Measurements from ENCODE around the gene PTPRA. TPM values are rescaled to one million over a fixed set of nuclear protein-coding genes. Genes with fewer than 3 reads are reported as not detected.

The PTPRA gene
- total and polyA plus RNA-seq, 12 donors, result 8.9 to 37.3 (median 28.5) TPM

GRCh38 chr20:2889209-2889608 is 15.9 kb downstream of the PTPRA start:
- Histone ChIP-seq H3K36me3 (no peaks in the 10 kb centered on the region), H3K27me3 (no peaks in the 10 kb centered on the region), H3K9me3 (peaks cover 0 to 2% (median 0%) of the 10 kb centered on the region in 11 donors), H3K4me3 (no peak overlapping the region), H3K27ac (no peak overlapping the region), H3K4me1 (peaks cover 0 to 42% (median 17%) of the 10 kb centered on the region in 9 donors)
- TF ChIP-seq CTCF (IDR thresholded peaks at IDR 0.05), result no peak
- DNase-seq (no peak), ATAC-seq (no peak)
- intact Hi-C loops (cut with DNase I), result no loop called here
- 46 to 99% methylated on average over 1 of the region's 1 CpG for WGBS, 2 donors

GRCh38 chr20:2889797-2890196 is 16.5 kb downstream of the PTPRA start:
- no peak for ATAC-seq
- TF ChIP-seq CTCF (IDR thresholded peaks at IDR 0.05), result no peak
- DNase-seq, result no peak
- H3K4me3 ChIP-seq, result no peak overlapping the region
- no peak overlapping the region for H3K27ac ChIP-seq
- H3K9me3 ChIP-seq, result peaks cover 0 to 8% (median 0%) of the 10 kb centered on the region in 11 donors
- H3K36me3 ChIP-seq, result no peaks in the 10 kb centered on the region
- intact Hi-C loops (cut with DNase I), result no loop called here
- H3K27me3 ChIP-seq, result no peaks in the 10 kb centered on the region
- 96 to 97% methylated on average over 3 of the region's 3 CpGs for WGBS, 2 donors
- peaks cover 0 to 36% (median 17%) of the 10 kb centered on the region in 9 donors for H3K4me1 ChIP-seq

DNA sequence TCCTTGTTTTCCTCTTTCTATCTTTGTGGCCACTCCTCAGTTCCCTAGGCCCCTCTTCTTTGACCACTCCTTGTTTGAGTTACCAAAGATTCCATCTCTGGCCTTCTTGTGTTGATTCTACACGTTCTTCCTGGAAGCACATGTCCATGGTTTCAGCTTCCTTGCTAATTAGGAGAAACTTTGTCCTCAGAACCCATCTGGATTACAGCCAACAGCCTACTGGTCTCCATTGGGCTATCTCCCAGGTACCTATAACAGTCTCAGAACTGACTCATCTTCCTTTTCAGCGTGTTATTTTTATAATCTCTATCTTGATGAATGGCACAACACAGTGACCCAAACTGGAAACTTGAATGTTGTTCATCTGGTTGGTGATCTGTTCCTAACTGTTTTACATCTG is 17.5 kb downstream of the PTPRA start:
- no peak for DNase-seq
- intact Hi-C loops (cut with DNase I), result no loop called here
- peak in 1 of 8 donors; percentile 22 for ATAC-seq
- Histone ChIP-seq H3K9me3 (peaks cover 0 to 17% (median 7%) of the 10 kb centered on the region in 11 donors), H3K4me3 (no peak overlapping the region), H3K36me3 (peaks cover 0 to 5% (median 0%) of the 10 kb centered on the region in 9 donors), H3K27ac (no peak overlapping the region), H3K27me3 (no peaks in the 10 kb centered on the region), H3K4me1 (peaks cover 0 to 33% (median 17%) of the 10 kb centered on the region in 9 donors)
- 42 to 59% methylated on average over 2 of the region's 2 CpGs for WGBS, 2 donors
- no peak for TF ChIP-seq CTCF (IDR thresholded peaks at IDR 0.05)

DNA sequence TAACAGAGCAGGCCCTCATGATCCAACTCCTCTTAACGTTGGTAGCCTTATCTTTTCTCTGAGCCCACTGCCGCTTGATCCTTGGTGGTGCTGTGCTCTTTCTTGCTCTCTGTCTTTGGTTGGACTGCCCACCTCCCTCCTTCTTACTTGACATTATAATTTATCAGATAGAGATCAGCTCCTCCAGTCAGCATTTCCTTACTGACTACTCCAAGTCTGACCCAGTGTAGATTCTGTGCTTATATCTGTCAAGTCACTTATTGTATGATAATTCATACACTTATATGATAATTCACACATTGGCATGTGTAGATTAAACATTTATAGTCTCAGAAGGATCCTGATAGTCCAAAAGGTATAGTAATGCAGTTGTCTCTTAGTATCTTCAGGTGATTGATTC is 18.1 kb downstream of the PTPRA start:
- no peak for DNase-seq
- WGBS, 2 donors, result 69 to 71% methylated on average over 2 of the region's 2 CpGs
- intact Hi-C loops (cut with DNase I), result no loop called here

More for the DNA sequence above, 18.1 kb downstream of the PTPRA start:
- Histone ChIP-seq H3K36me3 (peaks cover 0 to 5% (median 0%) of the 10 kb centered on the region in 9 donors), H3K27me3 (no peaks in the 10 kb centered on the region), H3K27ac (no peak overlapping the region), H3K4me3 (no peak overlapping the region), H3K9me3 (peaks cover 0 to 17% (median 7%) of the 10 kb centered on the region in 11 donors), H3K4me1 (peaks cover 0 to 33% (median 17%) of the 10 kb centered on the region in 9 donors)
- no peak for TF ChIP-seq CTCF (IDR thresholded peaks at IDR 0.05)
- no peak for ATAC-seq
